Trophoblast cell (in vitro differentiated cells and primary cell): Measurements from ENCODE around the gene PLBD2.

Experiments used
- DNase-seq, 2 donors: peaks; one replicate each; pipeline ENCODE4 v3.0.0-alpha.2; 2016
- H2AFZ ChIP-seq: 2 replicates; pipeline ENCODE4 v1.6.1; 2013; ENCODE audit warnings: low read length, moderate library complexity, mild to moderate bottlenecking; ENCODE audit not compliant: insufficient read depth, poor library complexity
- H2AK5ac ChIP-seq: 2 replicates; pipeline ENCODE4 v1.6.1; 2013; ENCODE audit warnings: mild to moderate bottlenecking, low read length
- H2BK120ac ChIP-seq: 2 replicates; pipeline ENCODE4 v1.6.1; 2013; ENCODE audit warnings: low read length, mild to moderate bottlenecking, moderate library complexity; ENCODE audit not compliant: insufficient read depth, poor library complexity
- H2BK12ac ChIP-seq: 2 replicates; pipeline ENCODE4 v1.6.1; 2013; ENCODE audit warnings: mild to moderate bottlenecking, low read length, moderate library complexity
- H2BK5ac ChIP-seq: 2 replicates; pipeline ENCODE4 v1.6.1; 2013; ENCODE audit warnings: low read length, low read depth, moderate library complexity, mild to moderate bottlenecking; ENCODE audit not compliant: poor library complexity
- H3K14ac ChIP-seq: 2 replicates; pipeline ENCODE4 v1.6.1; 2013; ENCODE audit warnings: mild to moderate bottlenecking, low read length
- H3K18ac ChIP-seq: 2 replicates; pipeline ENCODE4 v1.6.1; 2013; ENCODE audit warnings: mild to moderate bottlenecking, low read length
- H3K23ac ChIP-seq: 2 replicates; pipeline ENCODE4 v1.6.1; 2013; ENCODE audit warnings: low read length
- H3K27ac ChIP-seq: 2 replicates; pipeline ENCODE4 v1.5.1; 2013; ENCODE audit warnings: low read depth, mild to moderate bottlenecking, inconsistent platforms, low read length, moderate library complexity
- H3K27me3 ChIP-seq: 2 replicates; pipeline ENCODE4 v1.6.1; 2013; ENCODE audit warnings: inconsistent platforms, mild to moderate bottlenecking, low read length, moderate library complexity; ENCODE audit not compliant: insufficient read depth
- H3K36me3 ChIP-seq, 2 experiments: 1 replicate in 1 of 2; 2 replicates in 1 of 2; pipeline ENCODE4 v1.6.1; 2013; ENCODE audit warnings: low read length in 2 of 2, mild to moderate bottlenecking in 2 of 2, moderate library complexity in 1 of 2; ENCODE audit not compliant: insufficient read depth in 2 of 2, control insufficient read depth in 1 of 2
- H3K4ac ChIP-seq: 2 replicates; pipeline ENCODE4 v1.6.1; 2013; ENCODE audit warnings: low read depth, mild to moderate bottlenecking, low read length, moderate library complexity
- H3K4me1 ChIP-seq, 2 experiments: 1 replicate in 1 of 2; 2 replicates in 1 of 2; pipeline ENCODE4 v1.6.1; 2013; ENCODE audit warnings: low read length in 2 of 2, mild to moderate bottlenecking in 2 of 2, moderate library complexity in 1 of 2; ENCODE audit not compliant: insufficient read depth in 2 of 2, control insufficient read depth in 1 of 2
- H3K4me2 ChIP-seq: 2 replicates; pipeline ENCODE4 v1.6.1; 2013; ENCODE audit warnings: inconsistent platforms, mild to moderate bottlenecking, low read length, moderate library complexity
- H3K4me3 ChIP-seq: 2 replicates; pipeline ENCODE4 v1.5.1; 2013; ENCODE audit warnings: mild to moderate bottlenecking, low read depth, low read length, inconsistent platforms
- H3K79me1 ChIP-seq: one replicate; pipeline ENCODE4 v1.6.1; 2013; ENCODE audit warnings: low read length
- H3K79me2 ChIP-seq: 2 replicates; pipeline ENCODE4 v1.6.1; 2013; ENCODE audit warnings: low read length, mild to moderate bottlenecking; ENCODE audit not compliant: control insufficient read depth, insufficient read depth, poor library complexity
- H3K9ac ChIP-seq: 2 replicates; pipeline ENCODE4 v1.6.1; 2013; ENCODE audit warnings: mild to moderate bottlenecking, low read length
- H3K9me3 ChIP-seq: 2 replicates; pipeline ENCODE4 v1.6.1; 2013; ENCODE audit warnings: low read depth, mild to moderate bottlenecking, control low read depth, inconsistent platforms, low read length; ENCODE audit not compliant: insufficient read depth
- H4K12ac ChIP-seq: 2 replicates; pipeline ENCODE4 v1.6.1; 2013; ENCODE audit warnings: low read depth, mild to moderate bottlenecking, low read length, moderate library complexity
- H4K8ac ChIP-seq: 2 replicates; pipeline ENCODE4 v1.6.1; 2013; ENCODE audit warnings: low read depth, mild to moderate bottlenecking, low read length, moderate library complexity
- H4K91ac ChIP-seq: one replicate; pipeline ENCODE4 v1.6.1; 2013; ENCODE audit warnings: low read depth, mild to moderate bottlenecking, low read length, moderate library complexity
- WGBS: extraction: QIAGEN DNeasy Blood & Tissue Kit; methylation state at CpG from one replicate; pipeline ENCODE4 v1.1.7; 2013; ENCODE audit warnings: missing lambda C conversion rate; ENCODE audit not compliant: insufficient read length, insufficient coverage; ENCODE audit errors: extremely low coverage; 5-methylcytosine and 5-hydroxymethylcytosine counted together

PLBD2 gene

GRCh38 chr12:113316155-113316554, 42.2 kb upstream of the PLBD2 start:
- H2BK12ac ChIP-seq: no peak overlapping the region
- no peak for DNase-seq
- H3K27ac ChIP-seq: no peak overlapping the region
- no peaks in the 10 kb centered on the region for H3K27me3 ChIP-seq
- no peak overlapping the region for H4K8ac ChIP-seq
- H3K14ac ChIP-seq: no peak overlapping the region
- H3K23ac ChIP-seq: no peak overlapping the region
- no peaks in the 10 kb centered on the region for H3K79me2 ChIP-seq
- no peak overlapping the region for H4K12ac ChIP-seq
- no peak overlapping the region for H4K91ac ChIP-seq
- no peaks in the 10 kb centered on the region for H3K79me1 ChIP-seq
- H3K18ac ChIP-seq: no peak overlapping the region
- no peak overlapping the region for H2BK5ac ChIP-seq
- WGBS: no CpG with 5 or more reads among the region's 7 CpGs
- no peak overlapping the region for H3K9ac ChIP-seq
- peaks cover 0 to 11% of the 10 kb centered on the region in 2 experiments for H3K4me1 ChIP-seq
- H2BK120ac ChIP-seq: no peak overlapping the region
- peaks cover 13 to 19% of the 10 kb centered on the region in 2 experiments for H3K36me3 ChIP-seq
- no peak overlapping the region for H3K4me3 ChIP-seq
- H3K4ac ChIP-seq: no peak overlapping the region
- H2AFZ ChIP-seq: no peak overlapping the region
- peaks cover 5% of the 10 kb centered on the region for H3K9me3 ChIP-seq
- H3K4me2 ChIP-seq: no peak overlapping the region
- no peak overlapping the region for H2AK5ac ChIP-seq

DNA sequence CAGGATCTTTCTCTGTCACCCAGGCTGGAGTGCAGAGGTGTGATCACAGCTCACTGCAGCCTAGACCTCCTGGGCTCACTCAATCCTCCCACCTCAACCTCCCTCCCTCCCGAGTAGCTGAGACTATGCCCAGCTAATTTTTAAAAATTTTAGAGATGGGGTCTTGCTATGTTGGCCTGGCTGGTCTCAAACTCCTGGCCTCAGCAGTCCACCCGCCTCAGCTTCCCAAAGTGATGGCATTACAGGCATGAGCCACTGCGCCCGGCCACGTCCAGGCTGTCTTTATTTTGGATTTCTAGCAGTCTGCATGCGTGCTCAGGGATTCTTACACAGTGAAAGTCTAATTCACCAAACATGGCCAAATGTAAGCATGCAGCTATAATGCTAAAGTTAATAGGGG, 41.3 kb upstream of the PLBD2 start:
- no peak overlapping the region for H3K4me2 ChIP-seq
- no peaks in the 10 kb centered on the region for H3K79me1 ChIP-seq
- no peak overlapping the region for H3K4ac ChIP-seq
- H2BK120ac ChIP-seq: no peak overlapping the region
- H3K27ac ChIP-seq: no peak overlapping the region
- no peak overlapping the region for H4K91ac ChIP-seq
- no peaks in the 10 kb centered on the region for H3K79me2 ChIP-seq
- H2BK5ac ChIP-seq: no peak overlapping the region
- no peak overlapping the region for H2AK5ac ChIP-seq
- H3K9me3 ChIP-seq: peaks cover 6% of the 10 kb centered on the region
- H3K18ac ChIP-seq: no peak overlapping the region
- no peak overlapping the region for H3K14ac ChIP-seq
- H3K23ac ChIP-seq: no peak overlapping the region
- H3K4me1 ChIP-seq: peaks cover 0 to 11% of the 10 kb centered on the region in 2 experiments
- no peak overlapping the region for H2AFZ ChIP-seq
- H4K8ac ChIP-seq: no peak overlapping the region
- no peaks in the 10 kb centered on the region for H3K27me3 ChIP-seq
- no CpG with 5 or more reads among the region's 6 CpGs for WGBS
- no peak overlapping the region for H4K12ac ChIP-seq
- H3K9ac ChIP-seq: no peak overlapping the region
- H2BK12ac ChIP-seq: no peak overlapping the region
- DNase-seq: no peak
- H3K4me3 ChIP-seq: no peak overlapping the region
- peaks cover 13 to 19% of the 10 kb centered on the region in 2 experiments for H3K36me3 ChIP-seq

GRCh38 chr12:113318046-113318656, 40.2 kb upstream of the PLBD2 start:
- Histone ChIP-seq H3K4ac (no peak overlapping the region), H2AFZ (no peak overlapping the region), H2BK12ac (no peak overlapping the region), H4K12ac (no peak overlapping the region), H3K23ac (no peak overlapping the region), H3K4me2 (no peak overlapping the region), H3K36me3 (peaks cover 13 to 18% of the 10 kb centered on the region in 2 experiments), H2BK120ac (no peak overlapping the region), H4K91ac (no peak overlapping the region), H2BK5ac (no peak overlapping the region), H3K4me1 (peaks cover 0 to 11% of the 10 kb centered on the region in 2 experiments), H3K27me3 (no peaks in the 10 kb centered on the region), H3K79me1 (no peaks in the 10 kb centered on the region), H3K4me3 (no peak overlapping the region), H3K9ac (no peak overlapping the region), H2AK5ac (no peak overlapping the region), H3K79me2 (no peaks in the 10 kb centered on the region), H3K14ac (no peak overlapping the region), H3K27ac (no peak overlapping the region), H4K8ac (no peak overlapping the region), H3K18ac (no peak overlapping the region), H3K9me3 (peaks cover 6% of the 10 kb centered on the region)
- no peak for DNase-seq
- no CpG with 5 or more reads among the region's 4 CpGs for WGBS

GRCh38 chr12:113318900-113319628, 39.3 kb upstream of the PLBD2 start:
- H3K18ac ChIP-seq: no peak overlapping the region
- peaks cover 6% of the 10 kb centered on the region for H3K9me3 ChIP-seq
- no peak overlapping the region for H3K14ac ChIP-seq
- no peak overlapping the region for H3K27ac ChIP-seq
- H3K27me3 ChIP-seq: no peaks in the 10 kb centered on the region
- no peak for DNase-seq
- H3K23ac ChIP-seq: peak overlapping the region; percentile 54
- peaks cover 13 to 18% of the 10 kb centered on the region in 2 experiments for H3K36me3 ChIP-seq
- no peak overlapping the region for H2AK5ac ChIP-seq
- H3K4ac ChIP-seq: no peak overlapping the region
- no peak overlapping the region for H4K91ac ChIP-seq
- H3K79me1 ChIP-seq: no peaks in the 10 kb centered on the region
- no CpG with 5 or more reads among the region's 15 CpGs for WGBS
- peaks cover 0 to 10% of the 10 kb centered on the region in 2 experiments for H3K4me1 ChIP-seq
- H4K8ac ChIP-seq: no peak overlapping the region
- no peak overlapping the region for H2BK120ac ChIP-seq
- no peak overlapping the region for H2BK5ac ChIP-seq
- H3K4me2 ChIP-seq: no peak overlapping the region
- H2AFZ ChIP-seq: no peak overlapping the region
- H2BK12ac ChIP-seq: no peak overlapping the region
- H3K4me3 ChIP-seq: no peak overlapping the region
- H3K79me2 ChIP-seq: no peaks in the 10 kb centered on the region
- H3K9ac ChIP-seq: no peak overlapping the region
- no peak overlapping the region for H4K12ac ChIP-seq
